H9 (cell line): ENCODE results near the gene EPHB6. TPM values are rescaled to one million over a fixed set of nuclear protein-coding genes. Genes with fewer than 3 reads are reported as not detected.

ENCODE experiments used
- DNase-seq: peaks from one replicate; pipeline ENCODE4 v3.0.0-alpha.2; 2017
- H2AFZ ChIP-seq: one replicate; pipeline ENCODE4 v1.6.1; 2013; ENCODE audit warnings: mild to moderate bottlenecking, low read length, control low read depth, moderate library complexity
- H2AK5ac ChIP-seq: 2 replicates; pipeline ENCODE4 v1.6.1; 2013; ENCODE audit warnings: low read length, control low read depth, mixed read lengths; ENCODE audit not compliant: insufficient read length
- H2BK120ac ChIP-seq: one replicate; pipeline ENCODE4 v1.6.1; 2013; ENCODE audit warnings: low read depth, mild to moderate bottlenecking, low read length, control low read depth, inconsistent platforms; ENCODE audit not compliant: poor library complexity, severe bottlenecking
- H2BK12ac ChIP-seq: 2 replicates; pipeline ENCODE4 v1.6.1; 2013; ENCODE audit warnings: low read length, control low read depth, mixed read lengths, low read depth; ENCODE audit not compliant: insufficient read length
- H2BK15ac ChIP-seq: 2 replicates; pipeline ENCODE4 v1.6.1; 2013; ENCODE audit warnings: low read depth, low read length, control low read depth
- H2BK20ac ChIP-seq: one replicate; pipeline ENCODE4 v1.6.1; 2013; ENCODE audit warnings: low read depth, mild to moderate bottlenecking, low read length, control low read depth, inconsistent platforms; ENCODE audit not compliant: poor library complexity, severe bottlenecking
- H2BK5ac ChIP-seq: 2 replicates; pipeline ENCODE4 v1.6.1; 2013; ENCODE audit warnings: low read length, control low read depth, mixed read lengths; ENCODE audit not compliant: insufficient read length
- H3K14ac ChIP-seq: 2 replicates; pipeline ENCODE4 v1.6.1; 2013; ENCODE audit warnings: low read length, control low read depth; ENCODE audit not compliant: insufficient read depth
- H3K18ac ChIP-seq: 2 replicates; pipeline ENCODE4 v1.6.1; 2013; ENCODE audit warnings: low read depth, mild to moderate bottlenecking, mixed read lengths, low read length, control low read depth; ENCODE audit not compliant: insufficient read length
- H3K23ac ChIP-seq: 2 replicates; pipeline ENCODE4 v1.6.1; 2013; ENCODE audit warnings: low read length, control low read depth, mixed read lengths, low read depth; ENCODE audit not compliant: insufficient read length
- H3K23me2 ChIP-seq: 2 replicates; pipeline ENCODE4 v1.6.1; 2013; ENCODE audit warnings: low read depth, mild to moderate bottlenecking, mixed read lengths, low read length, control low read depth; ENCODE audit not compliant: insufficient read length, poor library complexity, severe bottlenecking
- H3K27ac ChIP-seq: 2 replicates; pipeline ENCODE4 v1.5.1; 2013; ENCODE audit warnings: low read length, control low read depth, mixed read lengths, low read depth; ENCODE audit not compliant: insufficient read length
- H3K27me3 ChIP-seq: 2 replicates; pipeline ENCODE4 v1.6.1; 2013; ENCODE audit warnings: low read length, control low read depth, inconsistent platforms; ENCODE audit not compliant: insufficient read depth
- H3K4ac ChIP-seq: 2 replicates; pipeline ENCODE4 v1.6.1; 2013; ENCODE audit warnings: low read depth, mild to moderate bottlenecking, control low read depth, inconsistent platforms, low read length, moderate library complexity
- H3K4me1 ChIP-seq: 2 replicates; pipeline ENCODE4 v1.6.1; 2013; ENCODE audit warnings: low read length, control low read depth, inconsistent platforms; ENCODE audit not compliant: insufficient read depth
- H3K4me2 ChIP-seq: 2 replicates; pipeline ENCODE4 v1.6.1; 2013; ENCODE audit warnings: low read length, control low read depth, mixed read lengths; ENCODE audit not compliant: insufficient read length, insufficient read depth
- H3K56ac ChIP-seq: 2 replicates; pipeline ENCODE4 v1.6.1; 2013; ENCODE audit warnings: low read depth, mild to moderate bottlenecking, mixed read lengths, low read length, control low read depth; ENCODE audit not compliant: insufficient read length
- H3K79me1 ChIP-seq: 2 replicates; pipeline ENCODE4 v1.6.1; 2013; ENCODE audit warnings: low read depth, mild to moderate bottlenecking, moderate library complexity, low read length, control low read depth, inconsistent platforms; ENCODE audit not compliant: insufficient read depth, poor library complexity, severe bottlenecking
- H3K79me2 ChIP-seq: 2 replicates; pipeline ENCODE4 v1.6.1; 2013; ENCODE audit warnings: low read length, control low read depth, inconsistent platforms; ENCODE audit not compliant: insufficient read depth
- H3K9ac ChIP-seq: 2 replicates; pipeline ENCODE4 v1.6.1; 2013; ENCODE audit warnings: low read length, control low read depth, mixed read lengths; ENCODE audit not compliant: insufficient read length; ENCODE audit errors: extremely low read depth
- H3K9me3 ChIP-seq: one replicate; pipeline ENCODE4 v1.6.1; 2013; ENCODE audit warnings: low read depth, low read length, inconsistent platforms; ENCODE audit not compliant: control insufficient read depth
- H3T11ph ChIP-seq: one replicate; pipeline ENCODE4 v1.6.1; 2013; ENCODE audit warnings: mild to moderate bottlenecking, low read length, control low read depth, inconsistent platforms
- H4K20me1 ChIP-seq: one replicate; pipeline ENCODE4 v1.6.1; 2013; ENCODE audit not compliant: control insufficient read depth, insufficient read length, insufficient read depth
- H4K5ac ChIP-seq: 2 replicates; pipeline ENCODE4 v1.6.1; 2013; ENCODE audit warnings: low read depth, mild to moderate bottlenecking, mixed read lengths, low read length, control low read depth; ENCODE audit not compliant: insufficient read length
- H4K8ac ChIP-seq: replicated peaks from 2 replicates; pipeline ENCODE4 v1.6.1; 2013; ENCODE audit warnings: low read length, control low read depth, mixed read lengths, low read depth; ENCODE audit not compliant: insufficient read length
- H4K91ac ChIP-seq: 2 replicates; pipeline ENCODE4 v1.6.1; 2013; ENCODE audit warnings: low read depth, mild to moderate bottlenecking, moderate library complexity, mixed read lengths, low read length, control low read depth; ENCODE audit not compliant: insufficient read length
- H3K27ac Mint-ChIP-seq, 3 experiments: 2 replicates in 2 of 3; 3 replicates in 1 of 3; pipeline ENCODE4 v1.8.0; 2020 to 2021; ENCODE audit warnings: mixed read lengths in 3 of 3, mild to moderate bottlenecking in 1 of 3, moderate library complexity in 1 of 3
- H3K27me3 Mint-ChIP-seq: 2 replicates; pipeline ENCODE4 v1.8.0; 2021; ENCODE audit warnings: low read depth, mild to moderate bottlenecking, moderate library complexity, mixed read lengths
- H3K36me3 Mint-ChIP-seq, 3 experiments: 2 replicates in 2 of 3; 3 replicates in 1 of 3; pipeline ENCODE4 v1.8.0; 2020 to 2021; ENCODE audit warnings: low read depth in 3 of 3, mixed read lengths in 3 of 3; ENCODE audit not compliant: insufficient read depth in 1 of 3
- H3K4me1 Mint-ChIP-seq, 2 experiments: 2 replicates each; pipeline ENCODE4 v1.8.0; 2020; ENCODE audit warnings: mixed read lengths in 2 of 2
- H3K4me3 Mint-ChIP-seq, 2 experiments: 2 replicates in 1 of 2; 3 replicates in 1 of 2; pipeline ENCODE4 v1.8.0; 2020 to 2021; ENCODE audit warnings: mild to moderate bottlenecking in 2 of 2, mixed read lengths in 2 of 2, moderate library complexity in 1 of 2
- H3K9me3 Mint-ChIP-seq, 2 experiments: 2 replicates in 1 of 2; 3 replicates in 1 of 2; pipeline ENCODE4 v1.8.0; 2020; ENCODE audit warnings: mild to moderate bottlenecking in 2 of 2, mixed read lengths in 2 of 2, moderate library complexity in 1 of 2
- CTCF ChIP-seq: fragments of 200-600 bp; sonication (generic); conservative IDR thresholded peaks from 3 replicates; pipeline ENCODE4 v1.8.0; 2021; ENCODE audit warnings: antibody characterized with exemption, mild to moderate bottlenecking
- WGBS: extraction: QIAGEN DNeasy Blood & Tissue Kit; methylation state at CpG from one replicate; pipeline ENCODE4 v1.1.7; 2013; ENCODE audit warnings: missing lambda C conversion rate, low lambda C conversion rate, mixed read lengths; ENCODE audit not compliant: insufficient read length; ENCODE audit errors: extremely low coverage; 5-methylcytosine and 5-hydroxymethylcytosine counted together
- total RNA-seq: library from RNA; stranded (reverse); gene quantifications from 2 replicates; pipeline ENCODE4 v1.2.1, GENCODE V29; 2021

The EPHB6 gene
- total RNA-seq, 1 experiment from 2014 or later, result 9.7 TPM

- H3K36me3 Mint-ChIP-seq, result no peaks in the 10 kb centered on the region
- no peak overlapping the region for H3K4me3 Mint-ChIP-seq
- H3K9me3 ChIP-seq, result no peaks in the 10 kb centered on the region
- H2BK120ac ChIP-seq, result no peak overlapping the region
- H3K79me2 ChIP-seq, result no peaks in the 10 kb centered on the region
- H3K4ac ChIP-seq, result no peak overlapping the region
- no peak overlapping the region for H3K56ac ChIP-seq
- no peak overlapping the region for H3T11ph ChIP-seq
- peaks cover 4 to 7% of the 10 kb centered on the region in 2 experiments for H3K4me1 Mint-ChIP-seq
- no peak overlapping the region for H2BK15ac ChIP-seq
- H2BK20ac ChIP-seq, result no peak overlapping the region
- no peak overlapping the region for H3K23ac ChIP-seq
- WGBS, result no CpG with 5 or more reads among the region's 1 CpG
- H4K20me1 ChIP-seq, result no peaks in the 10 kb centered on the region
- H3K9me3 Mint-ChIP-seq, result 0 out of 5 replicates have a peak, but pooled peaks cover 0 to 3% of the 10 kb centered on the region in 2 experiments
- no peaks in the 10 kb centered on the region for H3K4me1 ChIP-seq
- no peak overlapping the region for H3K9ac ChIP-seq
- peaks cover 15% of the 10 kb centered on the region for H3K27me3 Mint-ChIP-seq
- no peak overlapping the region for H3K27ac ChIP-seq
- DNase-seq, result no peak
- H2BK12ac ChIP-seq, result no peak overlapping the region
- H2BK5ac ChIP-seq, result no peak overlapping the region
- no peak overlapping the region for H4K8ac ChIP-seq
- H3K79me1 ChIP-seq, result no peaks in the 10 kb centered on the region
- H2AFZ ChIP-seq, result no peak overlapping the region
- no peak overlapping the region; a peak in 1 of 7 replicates for H3K27ac Mint-ChIP-seq
- H4K91ac ChIP-seq, result no peak overlapping the region
- no peaks in the 10 kb centered on the region for H3K23me2 ChIP-seq
- no peak overlapping the region for H4K5ac ChIP-seq
- no peak overlapping the region for H3K4me2 ChIP-seq
- no peak overlapping the region for H3K14ac ChIP-seq
- TF ChIP-seq CTCF, result no peak
- H3K27me3 ChIP-seq, result no peaks in the 10 kb centered on the region
- H3K18ac ChIP-seq, result no peak overlapping the region
- H2AK5ac ChIP-seq, result no peak overlapping the region
Measured at GRCh38 chr7:142914121-142914520, 59.2 kb downstream of the EPHB6 start.
